Subcutaneous adipose tissue (tissue), 4 donors: ENCODE measurements around the gene TPGS1. TPM values are rescaled to one million over a fixed set of nuclear protein-coding genes. Genes with fewer than 3 reads are reported as not detected.

Experiments
- CTCF ChIP-seq: fragments of 450-650 bp; IDR thresholded peaks from one replicate; pipeline ENCODE4 v1.5.1; 2016; ENCODE audit warnings: low read depth, mild to moderate bottlenecking, control low read depth, antibody characterized with exemption, moderate library complexity
- total RNA-seq, 4 donors: library from RNA; depleted of rRNA; stranded (reverse); fragments of >200 nt; gene quantifications; one replicate each; pipeline ENCODE4 v1.1.0, GENCODE V29; 2016

Gene TPGS1
- total RNA-seq, 4 donors from 2014 or later, result 9.1 to 54.1 (median 41.5) TPM

GRCh38 chr19:554817-555216, 47.5 kb downstream of the TPGS1 start:
- no peak for TF ChIP-seq CTCF

- no peak for TF ChIP-seq CTCF
Observed at GRCh38 chr19:555474-555808, 48.1 kb downstream of the TPGS1 start.

GRCh38 chr19:556611-557382, 49.5 kb downstream of the TPGS1 start:
- TF ChIP-seq CTCF, result no peak

- no peak for TF ChIP-seq CTCF
Observed at GRCh38 chr19:558770-559439, 51.6 kb downstream of the TPGS1 start.

GRCh38 chr19:560121-560520, 52.8 kb downstream of the TPGS1 start:
- no peak for TF ChIP-seq CTCF

- TF ChIP-seq CTCF, result no peak
Observed at GRCh38 chr19:566403-566802, 59.1 kb downstream of the TPGS1 start.

GRCh38 chr19:566844-567243, 59.5 kb downstream of the TPGS1 start:
- TF ChIP-seq CTCF, result no peak
